NCI-H82 treated with DMSO at 0.1 percent for 48 hours (cell line): ENCODE results near the gene SEMA5A.
A peak's percentile ranks its signal among the peaks of the same experiment; 100 is the strongest.

ENCODE experiments used
- DNase-seq: peaks from one replicate; lab custom pipeline; 2025; ENCODE audit not compliant: unreplicated experiment; lab: John Stamatoyannopoulos, UW

Gene SEMA5A

DNA sequence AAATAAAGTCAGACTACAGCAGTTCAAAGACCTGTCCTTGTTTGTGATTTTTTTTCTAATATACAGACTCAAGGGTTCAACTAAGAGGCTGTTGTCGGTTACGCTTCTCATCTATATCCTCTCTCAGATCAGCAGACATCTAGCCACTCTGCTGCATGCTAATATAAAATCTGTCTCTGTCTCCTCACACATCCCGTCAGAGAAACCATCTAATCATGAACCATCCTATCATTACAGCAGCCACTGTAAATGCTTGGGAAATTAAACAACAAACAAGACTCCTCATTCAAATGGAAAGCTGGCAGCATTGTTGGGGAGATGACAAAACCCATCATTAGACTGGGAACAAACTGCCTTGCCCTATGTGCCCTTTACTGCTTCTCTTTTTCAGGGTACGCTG lies 94.8 kb downstream of the SEMA5A start:
- DNase-seq: no peak

DNA sequence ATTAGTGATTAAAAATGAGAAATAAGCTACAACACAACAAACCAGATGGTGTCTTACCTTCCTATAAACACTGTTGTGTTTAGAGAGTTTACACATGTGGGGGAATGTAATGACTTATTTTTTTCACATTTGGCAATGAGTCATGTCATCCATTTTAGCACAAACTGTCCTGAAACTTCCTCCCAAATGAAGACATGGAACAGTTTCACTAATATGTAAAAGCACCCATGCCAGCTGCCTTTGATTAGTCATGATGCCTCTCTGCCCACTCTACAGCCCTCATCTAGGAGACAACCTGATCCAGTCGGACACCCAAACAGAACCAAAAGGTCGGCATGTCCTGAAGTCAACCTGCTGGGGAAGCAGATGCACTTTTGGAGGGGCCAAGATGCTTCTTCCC lies 98.2 kb downstream of the SEMA5A start:
- no peak for DNase-seq

DNA sequence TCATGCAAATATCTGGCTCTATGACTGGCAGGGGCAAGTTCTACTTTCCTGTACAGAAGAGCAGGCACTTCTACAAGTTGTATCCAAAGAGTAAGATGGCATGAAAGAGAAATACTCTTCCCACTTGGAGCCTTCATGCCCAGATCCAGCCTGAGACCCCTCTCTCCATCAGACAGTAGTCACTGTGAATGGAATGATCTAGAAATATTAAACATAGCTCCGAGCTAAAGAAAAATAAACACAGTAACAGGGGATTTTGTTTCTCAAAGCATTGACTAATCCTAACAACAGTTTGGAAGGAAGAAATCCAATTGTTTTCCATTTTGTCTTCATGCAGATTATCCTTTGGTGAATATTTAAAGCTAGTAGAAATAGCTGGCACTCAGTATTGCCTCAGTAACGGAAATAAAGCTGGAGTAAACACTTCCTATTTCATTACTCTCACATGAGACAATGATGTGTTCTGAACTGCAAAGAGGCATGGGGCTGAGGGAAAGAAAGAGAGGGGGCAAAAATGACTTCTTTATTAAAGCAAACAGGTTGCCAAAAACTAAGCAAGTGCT lies 100.0 kb downstream of the SEMA5A start:
- DNase-seq: no peak

DNA sequence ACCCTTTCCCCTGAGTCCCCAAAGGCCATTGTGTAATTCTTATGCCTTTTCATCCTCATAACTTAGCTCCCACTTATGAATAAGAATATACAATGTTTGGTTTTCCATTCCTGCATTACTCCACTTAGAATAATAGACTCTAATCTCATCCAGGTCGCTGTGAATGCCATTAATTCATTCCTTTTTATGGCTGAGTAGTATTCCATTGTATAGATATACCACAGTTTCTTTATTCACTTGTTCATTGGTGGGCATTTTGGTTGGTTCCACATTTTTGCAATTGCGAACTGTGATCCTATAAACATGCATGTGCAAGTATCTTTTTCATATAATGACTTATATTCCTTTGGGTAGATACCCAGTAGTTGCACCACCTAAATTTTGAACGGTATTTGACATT lies 101.5 kb downstream of the SEMA5A start:
- no peak for DNase-seq

DNA sequence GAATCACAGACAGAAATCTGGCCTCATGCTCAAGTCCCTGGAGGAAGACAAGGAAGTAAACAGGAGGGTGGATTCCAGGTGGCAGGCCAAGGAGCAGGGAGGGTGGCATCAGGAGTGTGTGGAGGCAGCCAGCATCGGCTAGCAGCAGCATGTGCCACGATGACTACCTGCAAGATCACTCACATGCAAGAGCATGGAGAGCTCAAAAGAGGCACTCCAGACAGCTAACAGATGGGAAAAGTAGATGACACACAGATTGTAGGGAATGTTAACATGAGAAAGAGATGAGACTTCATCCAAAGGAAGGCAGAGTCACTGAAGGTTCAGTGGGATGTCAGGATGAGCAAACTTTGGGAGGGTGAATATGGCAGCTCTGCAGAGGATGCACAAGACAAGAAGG lies 104.3 kb downstream of the SEMA5A start:
- DNase-seq: no peak

DNA sequence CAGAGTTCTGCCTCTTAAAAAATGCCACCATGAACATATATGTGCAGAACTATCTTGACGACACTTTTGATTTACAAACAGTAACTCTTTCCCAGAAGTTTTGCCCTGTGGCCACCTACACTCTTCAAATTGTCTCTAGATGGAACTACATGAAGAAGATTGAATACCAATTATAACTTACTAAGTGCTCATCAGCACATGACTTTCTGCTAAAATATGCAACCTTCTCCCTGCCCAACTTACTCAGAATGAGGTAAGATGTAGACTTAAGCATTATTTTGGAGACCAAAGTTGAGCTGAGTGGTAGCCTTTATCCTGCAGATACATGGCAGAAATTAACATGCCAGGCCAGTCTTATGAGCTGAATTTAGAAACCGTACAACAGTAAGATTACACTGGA lies 105.4 kb downstream of the SEMA5A start:
- DNase-seq: no peak

DNA sequence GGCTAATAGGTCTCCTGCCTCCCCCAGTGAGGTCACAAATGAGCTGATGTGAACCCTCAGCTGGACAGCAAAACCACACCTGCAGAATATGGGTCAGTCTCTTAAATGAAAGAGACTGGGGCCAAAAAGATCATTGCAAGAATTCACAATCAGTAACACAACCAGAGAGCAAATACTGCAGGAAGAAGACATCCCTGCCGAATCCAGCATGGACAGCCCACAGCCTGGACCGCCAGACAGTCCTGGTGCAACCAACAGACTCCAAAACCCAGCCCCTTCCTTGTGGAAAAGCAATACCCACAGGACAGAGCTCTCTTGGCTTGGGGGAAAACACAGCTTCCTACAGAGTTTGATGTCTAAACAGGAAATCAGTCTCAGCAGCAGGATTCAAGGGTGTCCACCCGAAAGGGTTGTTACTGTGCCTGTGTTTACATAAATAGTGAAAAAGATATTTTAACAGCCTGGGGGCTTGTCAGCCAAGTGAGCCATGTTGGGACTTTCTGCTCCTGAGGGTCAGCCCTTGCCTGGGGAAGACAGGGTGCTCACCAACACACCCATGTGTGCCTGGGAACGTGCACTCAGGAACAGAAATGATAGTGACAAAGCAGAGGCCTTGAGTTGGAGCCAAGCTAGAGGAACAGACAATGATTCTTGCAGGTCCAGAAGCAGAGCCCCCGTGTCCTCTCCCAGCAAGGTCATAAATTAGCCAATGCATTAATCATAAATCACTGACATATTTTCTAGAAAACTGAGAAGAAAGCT lies 106.2 kb downstream of the SEMA5A start:
- no peak for DNase-seq

DNA sequence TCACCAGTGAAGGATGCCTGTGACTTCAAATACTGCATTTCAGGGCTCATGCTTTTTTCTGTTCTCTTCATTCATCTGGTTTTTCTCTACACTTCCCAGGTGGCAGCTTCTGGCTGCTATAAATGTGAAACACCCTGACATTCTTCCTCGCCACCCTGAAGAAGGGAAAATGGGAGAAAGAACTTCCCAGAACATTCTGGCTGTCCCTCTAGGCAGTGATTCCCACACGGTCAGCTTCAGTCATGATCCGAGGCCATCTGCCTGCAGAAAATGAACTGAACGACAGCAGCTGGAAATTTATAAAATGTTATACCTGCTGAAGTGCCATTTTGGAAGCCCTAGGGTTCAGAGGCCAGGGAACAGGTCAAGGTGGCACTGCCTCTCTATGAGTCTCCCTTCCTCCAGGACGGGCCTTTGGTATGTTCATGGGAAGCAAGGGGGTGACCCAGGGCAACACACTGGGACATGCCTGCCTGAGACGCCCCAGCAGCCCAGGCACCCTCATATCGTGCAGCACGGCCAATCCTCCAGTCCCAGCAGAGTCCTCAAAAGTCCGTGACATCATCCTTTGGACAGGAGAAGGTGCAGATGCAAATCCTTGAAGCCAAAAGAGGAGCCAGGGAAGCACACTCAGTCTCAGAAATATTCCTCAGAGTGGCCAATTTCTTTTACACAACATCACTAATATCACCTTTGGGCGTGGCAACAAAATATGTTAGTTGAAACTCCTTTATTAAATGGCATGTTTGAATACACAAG lies 107.1 kb downstream of the SEMA5A start:
- no peak for DNase-seq

DNA sequence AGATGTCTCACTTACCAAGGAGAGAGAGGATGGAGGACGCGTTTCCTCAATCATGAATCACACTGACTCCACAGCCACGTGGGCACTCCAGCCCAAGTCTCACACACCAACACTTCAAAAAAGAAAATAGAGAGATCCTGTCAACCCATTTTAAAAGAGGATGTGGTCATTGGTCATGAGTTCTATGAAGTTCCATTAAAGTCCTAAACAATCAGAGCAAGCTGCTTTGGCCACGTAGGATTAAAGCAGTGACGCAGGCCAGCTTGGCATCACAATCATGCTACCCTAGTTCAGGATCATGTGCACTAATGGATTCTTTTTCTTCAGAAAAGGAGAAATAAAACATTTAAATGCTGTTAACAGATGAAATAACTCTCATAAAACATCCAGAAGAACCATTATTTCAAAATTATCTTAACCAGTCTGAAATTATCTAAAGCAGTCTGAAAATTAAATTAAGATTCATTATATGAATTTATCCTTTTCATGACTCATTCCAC lies 108.1 kb downstream of the SEMA5A start:
- no peak for DNase-seq

DNA sequence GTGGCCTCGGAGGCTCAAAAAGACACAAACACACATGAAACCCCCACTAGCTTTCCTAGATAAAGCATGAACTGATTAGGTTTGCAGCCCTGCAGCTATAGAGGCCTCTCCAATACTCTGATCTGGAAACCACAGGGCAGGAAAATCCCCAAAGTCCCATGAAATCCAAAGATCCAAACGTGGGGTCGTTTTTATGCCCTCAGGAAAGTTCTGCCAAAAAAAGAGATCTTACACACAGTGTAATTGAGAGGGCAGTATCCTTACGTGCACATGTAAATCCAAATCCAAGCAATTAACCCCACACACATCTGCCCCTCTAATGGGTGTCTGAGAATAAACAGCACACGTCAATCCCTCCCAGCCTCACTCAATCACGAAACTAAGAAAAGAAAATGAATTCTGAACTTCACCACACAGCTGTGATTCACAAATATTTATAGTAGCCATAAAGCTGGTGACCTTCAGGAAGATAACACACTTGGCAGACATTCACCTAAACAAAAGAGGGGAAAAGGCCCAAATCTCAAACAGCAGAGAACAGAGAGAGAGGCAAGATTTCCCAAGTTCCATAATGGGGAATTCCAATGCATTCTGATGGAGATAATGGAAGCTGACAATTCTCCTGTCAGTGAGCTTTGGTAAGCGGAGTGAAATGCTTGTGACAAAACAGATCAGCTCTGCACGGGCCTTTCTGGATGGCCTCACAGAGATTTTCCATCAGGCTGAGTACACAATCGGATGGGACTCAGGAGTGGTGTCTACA lies 114.2 kb downstream of the SEMA5A start:
- DNase-seq: peak; percentile 74

DNA sequence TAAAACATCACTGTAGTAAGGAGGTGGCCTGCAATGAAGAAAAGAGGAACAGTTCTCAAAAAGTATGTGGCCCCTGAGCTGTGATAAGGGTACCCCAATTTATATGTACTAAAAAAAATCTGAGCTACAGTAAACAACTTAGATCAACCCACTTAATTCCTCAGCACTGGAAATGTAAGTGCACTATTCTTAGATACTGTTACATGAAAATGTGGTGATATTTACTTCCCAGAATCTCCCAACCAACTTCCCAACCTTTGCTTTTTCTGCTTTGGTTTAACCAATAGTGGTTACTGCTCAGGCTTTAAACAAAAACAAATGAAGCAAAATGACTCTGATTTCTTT lies 114.8 kb downstream of the SEMA5A start:
- DNase-seq: no peak

DNA sequence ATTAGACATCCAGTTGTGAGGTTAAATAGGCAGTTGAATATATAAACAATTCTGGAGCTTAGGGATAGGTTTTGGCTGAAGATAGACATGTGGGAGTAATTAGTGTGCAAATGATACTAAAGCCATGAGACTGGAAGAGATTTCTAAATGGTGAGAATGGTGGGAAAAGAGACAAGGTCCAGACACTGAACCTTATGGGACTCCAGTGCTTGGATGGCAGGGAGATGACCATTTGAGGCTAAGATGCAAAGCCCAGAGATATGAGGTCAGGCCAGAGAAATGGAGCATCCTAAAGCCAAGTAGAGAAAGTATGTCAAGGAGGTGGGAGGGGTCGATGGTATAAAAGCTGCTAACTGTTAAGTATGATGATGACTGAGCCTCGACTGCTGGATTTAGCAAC lies 115.6 kb downstream of the SEMA5A start:
- DNase-seq: no peak

DNA sequence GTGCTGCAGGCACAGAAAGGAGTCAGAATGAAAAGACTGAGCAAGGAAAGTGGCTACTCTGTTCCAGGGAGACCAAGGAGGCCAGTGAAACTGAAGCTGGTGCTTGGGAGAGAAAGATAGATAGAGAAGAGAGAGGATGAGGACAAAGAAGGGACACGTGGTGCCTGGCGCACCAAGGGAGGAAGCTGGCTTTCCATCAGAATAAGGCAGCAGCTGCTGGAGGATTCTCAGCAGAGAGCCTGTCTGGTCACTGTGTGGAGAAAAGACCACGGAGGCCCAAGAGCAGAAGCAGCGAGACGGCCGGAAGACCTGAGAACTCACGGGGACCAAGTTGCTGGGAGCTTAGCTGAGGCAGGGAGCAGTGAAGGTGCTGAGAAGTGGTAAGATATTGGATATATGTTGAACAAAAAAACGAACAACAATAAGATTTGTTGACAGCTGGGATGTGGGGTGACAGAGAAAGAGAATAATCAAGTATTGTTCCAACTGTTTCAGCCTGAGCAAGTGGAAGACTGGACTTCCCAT lies 116.1 kb downstream of the SEMA5A start:
- DNase-seq: no peak

DNA sequence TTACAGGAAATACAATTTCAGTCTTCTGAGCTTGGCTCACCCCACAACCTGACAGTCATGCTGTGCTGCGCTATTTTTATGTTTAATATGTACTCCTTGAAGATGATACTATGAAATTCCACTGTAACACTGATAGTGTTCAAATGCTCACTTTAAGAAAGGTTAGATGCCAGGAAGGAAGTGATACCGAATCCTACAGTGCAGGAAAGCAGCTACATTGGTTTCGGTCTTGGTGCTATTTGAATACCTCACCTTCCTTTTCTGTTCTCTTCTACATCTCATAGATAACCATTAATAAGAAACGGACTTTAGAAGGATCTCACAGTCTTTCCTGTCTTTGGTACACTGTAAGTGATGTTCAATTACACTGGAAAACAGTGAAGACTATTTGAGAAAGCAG lies 117.6 kb downstream of the SEMA5A start:
- DNase-seq: no peak

DNA sequence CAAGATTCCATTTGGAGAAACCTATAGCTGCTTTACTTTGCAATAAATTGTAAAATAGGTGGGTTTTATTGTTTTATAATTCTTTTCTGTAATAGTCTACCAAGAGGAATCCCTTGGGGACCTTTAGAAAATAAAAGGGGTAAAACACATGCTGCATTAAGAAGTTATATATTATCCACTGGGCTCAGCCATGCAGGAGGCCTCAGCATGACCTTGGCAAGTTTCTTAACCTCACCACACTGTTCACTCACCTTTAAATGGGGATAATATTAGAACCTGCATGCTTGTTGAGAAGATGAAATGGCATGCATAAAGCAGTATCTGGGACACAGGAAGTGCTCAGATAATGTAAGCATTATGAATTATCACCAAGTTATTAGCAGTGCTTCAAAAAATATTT lies 120.2 kb downstream of the SEMA5A start:
- no peak for DNase-seq

DNA sequence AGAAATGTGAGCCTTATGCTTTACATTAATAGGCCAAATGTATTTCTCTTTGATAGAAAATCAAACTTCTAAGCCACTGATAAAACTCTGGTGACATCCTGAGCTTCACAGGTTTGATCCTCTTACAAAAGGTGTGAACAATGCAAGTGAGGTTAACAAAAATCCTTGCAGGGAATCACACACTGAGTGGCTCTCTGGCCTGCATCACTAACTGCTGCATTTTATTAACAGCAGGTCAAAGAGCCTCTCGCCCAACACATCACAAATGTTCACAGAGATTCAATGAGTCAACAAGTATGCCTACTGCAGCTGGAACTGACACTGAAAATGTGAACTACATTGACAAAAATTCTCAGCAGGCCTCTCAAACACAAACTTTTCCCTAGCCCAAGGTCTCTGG lies 122.3 kb downstream of the SEMA5A start:
- DNase-seq: no peak

DNA sequence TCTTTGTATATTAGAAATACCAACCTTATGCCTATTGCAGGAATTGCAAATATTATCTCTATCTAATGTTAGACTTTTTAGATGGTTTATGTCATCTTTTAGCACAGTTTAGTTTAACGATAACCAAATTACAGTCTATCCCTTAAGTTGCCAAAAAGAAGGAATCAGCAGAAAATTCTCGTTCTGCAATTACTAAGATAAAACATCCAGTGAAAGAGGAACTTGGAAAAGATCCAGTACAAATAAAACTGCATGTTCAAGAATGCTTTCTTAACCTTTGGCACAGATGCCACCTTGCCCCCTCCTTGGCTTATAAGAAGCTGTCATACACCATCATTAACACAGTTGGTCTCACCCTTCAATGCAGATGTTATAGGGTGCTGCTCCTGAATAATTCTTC lies 124.0 kb downstream of the SEMA5A start:
- DNase-seq: no peak

DNA sequence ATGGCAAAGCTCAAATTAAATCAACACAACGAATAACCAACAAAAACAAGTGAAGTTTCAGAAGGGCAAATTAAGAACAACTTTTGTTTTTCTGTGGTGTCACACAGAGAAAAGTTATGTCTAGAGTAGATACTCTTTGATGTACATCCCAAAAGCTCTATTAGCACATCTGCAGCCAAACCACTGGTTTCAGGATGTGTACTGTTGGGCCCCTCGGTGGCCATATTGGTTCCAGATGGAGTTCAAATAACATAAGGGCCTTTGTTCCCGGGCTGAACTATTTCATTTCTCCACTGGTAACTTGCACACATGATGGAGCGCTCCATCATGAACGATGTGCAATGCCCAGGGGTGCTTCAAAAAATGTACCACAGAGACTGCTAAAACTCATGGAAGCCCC lies 126.1 kb downstream of the SEMA5A start:
- no peak for DNase-seq

DNA sequence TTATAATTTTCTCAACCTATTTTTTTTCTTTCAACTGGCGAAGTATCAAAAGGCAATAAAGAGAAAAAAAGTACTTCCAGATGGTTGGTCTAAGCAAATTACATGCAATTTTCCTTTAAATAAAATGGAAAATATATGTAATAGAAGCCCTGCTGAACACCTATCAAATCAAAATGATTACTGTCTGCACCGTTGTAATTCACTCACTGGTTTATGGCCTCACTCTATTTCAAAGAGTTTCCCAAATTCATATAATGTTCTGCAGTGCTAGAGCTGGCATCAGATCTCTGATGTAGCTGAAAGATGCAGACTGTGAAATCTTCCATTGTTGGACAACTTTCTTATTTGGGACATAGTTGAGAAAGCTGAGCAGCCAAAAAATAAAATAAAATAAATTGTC lies 130.3 kb downstream of the SEMA5A start:
- no peak for DNase-seq

DNA sequence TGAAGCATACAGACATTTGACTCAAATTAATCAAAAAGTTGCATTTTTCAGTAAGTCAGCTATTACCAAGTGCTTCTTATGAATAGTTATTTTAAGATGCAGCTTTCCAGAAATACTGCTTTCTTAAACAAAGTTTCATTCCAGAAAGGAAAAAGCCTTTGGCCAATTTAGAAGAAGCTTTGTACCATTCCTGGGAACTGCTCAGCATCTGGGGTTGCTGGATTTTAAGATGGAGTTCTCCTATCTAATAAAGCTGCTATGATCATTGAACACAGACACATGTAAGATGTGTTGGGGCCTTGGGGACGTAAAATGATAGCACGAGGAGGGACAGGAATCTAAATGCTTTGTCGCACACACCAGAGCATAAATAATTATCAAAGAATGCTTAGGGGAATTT lies 130.8 kb downstream of the SEMA5A start:
- no peak for DNase-seq

DNA sequence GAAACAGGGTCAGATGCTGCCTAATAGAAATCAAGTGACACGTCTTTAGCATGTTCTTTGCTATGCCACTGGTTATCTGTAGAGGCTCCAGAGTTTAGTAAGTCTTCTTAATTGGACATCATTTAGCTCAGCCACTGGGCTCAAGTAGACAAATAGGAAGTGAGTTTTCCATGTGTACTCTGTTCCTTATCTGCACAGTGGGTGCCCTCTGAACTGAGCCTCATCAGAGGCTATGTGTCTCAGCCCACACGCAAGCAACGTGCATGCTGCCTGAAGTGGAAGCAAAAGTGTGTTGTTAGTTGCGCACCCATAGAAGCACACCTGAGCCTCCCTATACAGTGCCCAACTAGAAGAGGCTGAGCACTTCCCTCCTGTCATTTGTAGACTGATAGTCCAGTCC lies 134.7 kb downstream of the SEMA5A start:
- no peak for DNase-seq
